Measurements from ENCODE around the gene ANKRD11.
"Not testable (repeated sequence)": the region's sequence is repeated elsewhere in the genome, so short reads cannot be mapped to it uniquely, and the experiment has no call there.

ANKRD11 gene

DNA sequence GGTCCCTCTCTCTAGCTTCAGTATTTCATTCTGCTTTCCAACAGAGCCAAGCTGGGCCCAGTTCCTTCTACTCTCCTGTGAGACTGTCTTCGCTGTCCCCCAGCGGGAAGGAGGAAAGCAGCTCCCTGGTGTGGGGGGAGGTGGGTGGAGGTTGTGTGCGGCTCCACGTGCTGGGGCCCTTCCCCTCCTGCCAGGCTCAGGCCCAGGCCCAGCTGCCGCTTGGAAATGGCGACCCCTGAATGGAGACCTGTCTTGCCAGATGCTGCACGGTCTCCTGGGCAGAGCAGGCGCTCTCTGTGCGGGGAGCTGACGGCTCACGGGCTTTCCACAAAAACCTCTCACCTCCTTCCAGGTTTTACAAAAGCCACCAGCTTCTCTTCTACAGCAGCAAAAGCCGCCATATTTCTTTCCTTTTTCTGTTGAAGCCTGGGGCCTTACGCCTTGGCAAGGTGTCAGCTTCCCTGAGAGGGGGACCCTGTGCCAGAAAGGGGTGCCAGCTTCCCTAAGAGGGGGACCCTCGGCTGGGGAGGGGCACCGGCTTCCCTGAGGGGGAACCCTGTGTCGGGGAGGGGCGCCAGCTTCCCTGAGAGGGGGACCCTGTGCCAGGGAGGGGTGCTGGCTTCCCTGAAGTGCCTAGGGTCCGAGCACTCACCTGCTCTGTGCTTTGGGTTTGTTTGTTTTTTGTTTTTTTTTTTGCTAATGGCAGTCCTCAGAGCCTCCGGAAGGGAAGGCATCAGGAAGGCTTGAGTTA lies 225.4 kb downstream of the ANKRD11 start:
- no peak for DNase-seq

DNA sequence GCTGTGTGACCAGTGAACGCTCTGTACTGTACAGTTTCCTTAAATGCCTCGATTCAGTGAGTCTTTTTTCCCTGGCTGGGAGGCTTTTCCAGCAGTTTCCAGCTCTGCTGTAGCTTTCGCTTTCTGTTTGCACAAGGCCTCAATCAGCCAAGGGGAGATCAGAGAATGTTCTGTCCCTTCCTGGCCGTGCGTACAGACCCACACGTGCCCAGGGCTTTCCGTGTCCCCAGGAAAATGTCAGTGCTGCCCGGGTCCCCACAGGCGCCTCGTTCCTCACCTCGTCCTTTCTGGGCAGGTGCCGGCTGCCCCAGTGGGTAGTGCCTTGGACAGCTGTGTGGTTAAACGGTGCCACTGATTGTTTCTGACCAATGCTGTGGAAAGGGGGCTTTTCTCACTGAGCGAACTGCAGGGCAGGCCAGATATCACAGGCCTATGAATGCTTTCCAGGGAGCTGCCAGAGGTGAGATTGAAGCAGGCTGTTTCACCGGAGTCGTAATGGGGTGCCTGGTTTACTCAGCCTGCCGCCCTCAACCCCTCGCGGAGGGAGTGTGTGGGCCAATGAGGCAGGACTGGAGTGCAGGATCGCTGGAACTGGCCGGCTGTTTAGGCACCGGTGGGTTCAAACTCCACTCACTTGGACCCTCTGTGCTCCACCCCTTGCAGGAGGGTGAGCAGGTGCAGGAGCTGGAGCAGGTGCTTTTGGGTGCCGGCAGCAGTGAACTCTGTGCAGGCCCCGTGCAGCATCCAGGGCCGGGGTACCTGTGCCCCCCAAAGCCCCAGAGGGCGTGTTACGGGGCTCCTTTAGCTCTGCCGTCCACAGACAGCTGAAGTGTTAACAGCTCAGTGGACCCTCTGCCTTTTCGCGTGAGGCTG lies 228.4 kb downstream of the ANKRD11 start:
- no peak for DNase-seq

DNA sequence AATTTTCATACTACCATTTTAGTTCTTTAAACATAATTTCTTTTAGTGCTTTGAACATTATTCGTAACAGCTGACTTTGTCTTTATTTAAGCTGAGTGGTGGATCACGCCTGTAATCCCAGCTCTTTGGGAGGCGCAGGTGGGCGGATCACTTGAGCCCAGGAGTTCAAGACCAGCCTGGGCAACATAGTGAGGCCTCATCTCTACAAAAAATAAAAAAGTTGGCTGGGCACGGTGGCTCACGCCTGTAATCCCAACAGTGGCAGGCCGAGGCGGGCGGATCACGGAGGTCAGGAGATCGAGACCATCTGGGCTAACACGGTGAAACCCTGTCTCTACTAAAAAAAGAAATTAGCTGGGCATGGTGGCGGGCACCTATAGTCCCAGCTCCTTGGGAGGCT lies 230.5 kb downstream of the ANKRD11 start:
- DNase-seq = not testable (repeated sequence)

DNA sequence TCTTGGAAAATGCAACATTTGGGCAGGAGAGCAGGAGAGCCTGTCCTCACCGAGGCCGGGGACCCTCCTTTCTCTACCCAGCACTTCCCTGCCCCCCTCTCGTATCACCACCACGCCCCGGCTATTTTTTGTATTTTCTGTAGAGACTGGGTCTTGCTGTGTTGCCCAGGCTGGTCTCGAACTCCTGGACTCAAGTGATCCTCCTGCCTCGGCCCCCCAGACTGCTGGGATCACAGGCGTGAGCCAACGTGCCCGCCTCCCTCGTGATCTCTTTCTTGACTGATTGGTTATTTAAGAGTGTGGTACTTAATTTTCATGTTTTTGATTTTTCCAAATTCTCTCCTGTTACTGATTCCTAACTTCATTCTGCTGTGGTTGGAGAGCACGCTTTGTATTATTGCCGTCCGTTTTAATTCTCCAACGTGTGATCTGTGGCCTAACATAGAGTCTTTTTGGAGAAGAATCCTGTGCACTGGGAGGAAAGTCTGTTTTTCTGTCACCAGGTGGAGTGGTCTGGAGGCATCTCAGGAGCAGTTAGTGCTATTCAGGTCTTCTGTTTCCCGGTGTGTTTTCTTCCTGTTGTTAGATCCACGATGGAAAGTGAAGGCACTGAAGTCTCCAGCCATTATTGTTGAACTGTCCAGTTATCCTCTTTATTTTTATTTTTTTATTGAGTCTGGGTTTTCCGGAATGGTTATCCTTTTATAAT lies 232.4 kb downstream of the ANKRD11 start:
- DNase-seq = no peak

GRCh38 chr16:89257281-89257731 lies 233.1 kb downstream of the ANKRD11 start:
- peak; percentile 6 to 47 (median 20) for DNase-seq

DNA sequence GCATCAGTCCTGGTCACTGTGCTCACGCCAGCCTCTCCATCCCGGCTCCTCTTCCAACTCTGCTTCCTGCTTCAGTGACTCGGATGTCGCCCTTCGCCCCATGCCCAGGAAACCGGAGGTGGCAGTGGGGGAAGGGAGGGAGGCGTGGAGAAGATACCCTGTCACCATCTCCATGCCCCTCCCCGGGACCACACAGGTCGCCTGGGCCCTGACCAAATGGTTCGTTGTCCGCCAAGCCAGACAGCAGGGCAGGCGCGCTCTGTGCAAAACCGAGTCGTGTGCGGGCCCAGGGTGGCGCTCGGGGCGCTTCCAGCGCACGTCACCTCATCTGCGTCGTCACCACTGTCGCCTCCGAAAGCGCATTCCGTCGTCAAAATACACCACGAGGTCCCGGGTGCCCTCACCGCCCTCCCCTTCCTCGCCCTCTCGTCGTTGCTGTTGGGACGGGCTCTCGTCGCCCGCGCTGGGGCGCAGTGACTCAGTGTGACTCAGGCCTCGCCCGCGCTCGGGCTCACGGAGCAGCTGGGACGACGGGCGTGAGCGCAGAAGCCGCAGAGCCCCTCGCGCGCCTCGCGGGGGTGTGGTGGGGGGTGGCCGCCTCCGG lies 233.6 kb downstream of the ANKRD11 start:
- peak; percentile 82 to 90 (median 86) for DNase-seq

DNA sequence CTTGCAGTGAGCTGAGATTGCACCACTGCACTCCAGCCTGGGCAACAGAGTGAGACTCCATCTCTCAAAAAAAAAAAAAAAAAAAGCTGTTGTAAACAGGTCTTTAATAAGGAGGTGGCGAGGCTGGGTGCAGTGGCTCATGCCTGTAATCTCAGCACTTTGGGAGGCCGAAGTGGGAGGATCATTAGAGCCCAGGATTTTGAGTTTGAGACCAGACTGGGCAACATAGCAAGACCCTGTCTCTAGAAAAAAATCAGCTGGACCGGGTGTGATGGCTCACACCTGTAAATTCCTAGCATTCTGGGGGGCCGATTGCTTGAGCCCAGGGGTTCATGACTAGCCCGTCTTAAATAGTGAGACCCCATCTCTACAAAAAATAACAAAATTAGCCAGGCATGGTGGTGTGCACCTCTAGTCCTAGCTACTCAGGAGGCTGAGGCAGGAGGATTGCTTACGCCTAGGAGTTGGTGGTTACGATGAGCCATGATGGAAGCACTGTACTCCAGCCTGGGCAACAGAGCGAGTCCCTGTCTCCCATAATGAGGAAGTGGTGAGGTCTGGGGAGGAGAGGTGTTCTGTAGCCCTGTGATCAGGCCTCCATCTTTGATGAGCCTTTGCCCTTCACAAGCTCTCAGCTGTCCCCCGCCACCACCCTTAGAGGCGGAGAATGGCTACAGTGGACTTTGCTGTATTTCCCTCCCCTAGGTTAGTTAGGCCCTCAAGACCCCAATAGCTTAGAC lies 236.6 kb downstream of the ANKRD11 start:
- DNase-seq = peak in 2 of 4 experiments; percentile 14 to 16

DNA sequence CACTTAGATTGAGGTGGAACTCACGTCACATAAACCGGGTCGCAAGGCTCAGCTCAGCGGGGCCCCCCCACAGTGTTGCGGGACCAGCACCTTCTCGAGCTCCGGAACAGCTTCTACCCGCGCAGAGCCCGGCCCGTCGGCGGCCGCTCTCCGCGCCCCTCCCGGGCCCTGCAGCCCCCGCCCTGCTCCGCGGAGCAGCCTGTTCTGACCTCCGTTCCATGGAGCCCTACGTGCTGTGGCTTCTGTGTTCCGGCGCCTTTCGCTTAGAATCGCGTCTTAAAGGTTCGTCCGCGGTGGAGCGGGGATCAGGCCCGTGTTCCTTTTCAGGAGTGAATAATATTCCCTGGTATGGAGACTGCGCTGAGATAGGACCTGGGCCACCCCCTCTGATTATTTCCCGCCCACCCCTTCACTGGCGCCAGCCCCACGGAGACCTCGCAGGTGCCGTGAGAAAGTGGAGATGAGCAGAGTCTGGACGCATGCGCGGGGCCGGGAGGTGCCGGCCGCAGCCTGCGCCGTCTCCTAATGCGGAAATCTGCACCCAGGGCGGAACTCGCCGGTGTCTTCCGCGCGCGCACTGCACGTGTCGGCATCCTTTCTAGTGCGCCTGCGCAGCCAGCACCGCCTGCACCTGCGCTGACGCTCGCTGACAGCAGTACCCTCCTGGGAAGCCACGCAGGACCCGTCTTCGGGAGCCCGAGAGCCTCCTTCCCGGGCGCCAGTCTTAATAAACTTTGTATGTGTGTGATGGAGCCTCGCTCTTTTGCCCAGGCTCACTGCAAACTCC lies 242.0 kb downstream of the ANKRD11 start:
- DNase-seq = no peak

GRCh38 chr16:89247734-89248075 lies 242.7 kb downstream of the ANKRD11 start:
- not testable (repeated sequence) for DNase-seq

GRCh38 chr16:89246903-89247733 lies 243.2 kb downstream of the ANKRD11 start:
- peak; percentile 91 to 99 (median 96) for DNase-seq

GRCh38 chr16:89246383-89246902 lies 243.9 kb downstream of the ANKRD11 start:
- no peak for DNase-seq

- DNase-seq = no peak
Measured at GRCh38 chr16:89244754-89245153, 245.6 kb downstream of the ANKRD11 start.

GRCh38 chr16:89244264-89244663 lies 246.1 kb downstream of the ANKRD11 start:
- DNase-seq = not testable (repeated sequence)

DNA sequence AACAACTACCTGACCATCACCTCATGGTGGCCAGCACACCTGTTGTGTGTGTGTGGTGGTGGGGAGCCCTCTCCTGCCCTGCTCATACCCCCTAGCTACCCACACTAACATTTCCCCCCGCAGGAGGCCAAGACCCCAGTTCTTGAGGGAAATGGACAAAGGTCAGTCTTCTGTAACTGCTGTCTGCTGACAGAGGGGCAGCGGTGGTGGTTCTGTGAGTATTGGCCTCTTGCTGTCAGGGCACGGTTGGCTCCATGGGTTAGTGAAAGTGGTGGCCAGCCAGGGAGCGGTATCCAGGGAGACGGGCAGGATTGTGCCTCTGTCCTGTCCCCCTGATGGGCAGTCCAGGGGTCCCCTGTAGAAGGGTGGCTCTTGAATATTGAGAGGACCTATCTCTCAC lies 246.7 kb downstream of the ANKRD11 start:
- no peak for DNase-seq

GRCh38 chr16:89242795-89243200 lies 247.6 kb downstream of the ANKRD11 start:
- DNase-seq = no peak

- DNase-seq = peak; percentile 60 to 80 (median 74)
Measured at GRCh38 chr16:89241187-89242007, 249.0 kb downstream of the ANKRD11 start.

- DNase-seq = no peak
Measured at GRCh38 chr16:89237733-89238132, 252.6 kb downstream of the ANKRD11 start.

DNA sequence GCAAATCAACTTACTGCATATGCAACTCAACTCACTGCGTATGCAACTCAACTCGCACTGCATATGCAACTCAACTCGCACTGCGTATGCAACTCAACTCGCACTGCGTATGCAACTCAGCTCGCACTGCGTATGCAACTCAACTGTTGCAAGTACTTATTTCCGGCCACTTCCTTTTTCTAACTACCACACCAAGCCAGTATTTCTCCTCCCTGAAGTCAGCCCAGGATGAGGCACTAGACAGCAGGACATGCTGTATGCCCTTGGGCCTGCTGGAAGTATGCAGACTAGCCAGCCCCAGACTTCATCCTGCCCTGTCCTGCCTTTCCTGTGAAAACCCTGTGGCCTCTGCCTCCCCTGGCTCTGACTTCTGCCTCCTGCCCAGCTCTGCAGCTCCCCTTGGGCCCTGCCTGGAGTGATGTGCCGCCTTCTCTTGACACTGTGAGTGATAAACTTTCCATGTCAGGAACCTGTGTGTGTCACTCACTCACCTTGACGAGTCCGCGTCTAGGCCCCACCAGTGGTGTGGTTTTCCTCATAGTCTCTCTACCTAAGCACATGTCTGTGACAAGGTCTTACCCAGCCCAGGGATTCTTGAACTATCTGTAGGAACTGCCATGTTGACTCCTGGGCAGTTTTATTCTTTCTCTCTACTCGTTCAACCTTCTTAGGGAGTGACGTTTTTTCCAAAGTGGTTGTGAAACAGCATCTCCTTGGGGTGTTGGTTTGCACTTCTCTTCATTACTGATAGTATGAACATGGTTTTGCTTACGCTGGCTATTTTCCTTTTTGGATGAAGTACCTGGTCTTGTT lies 256.5 kb downstream of the ANKRD11 start:
- peak; percentile 33 to 68 (median 66) for DNase-seq

Measured in suppressor macrophage (primary cell).